NCI-H748 treated with DMSO at 0.1 percent for 48 hours (cell line): Measurements from ENCODE around the gene SLC13A2.

Experiments used
- DNase-seq: peaks from one replicate; lab custom pipeline; 2025; lab: John Stamatoyannopoulos, UW

The SLC13A2 gene

DNA sequence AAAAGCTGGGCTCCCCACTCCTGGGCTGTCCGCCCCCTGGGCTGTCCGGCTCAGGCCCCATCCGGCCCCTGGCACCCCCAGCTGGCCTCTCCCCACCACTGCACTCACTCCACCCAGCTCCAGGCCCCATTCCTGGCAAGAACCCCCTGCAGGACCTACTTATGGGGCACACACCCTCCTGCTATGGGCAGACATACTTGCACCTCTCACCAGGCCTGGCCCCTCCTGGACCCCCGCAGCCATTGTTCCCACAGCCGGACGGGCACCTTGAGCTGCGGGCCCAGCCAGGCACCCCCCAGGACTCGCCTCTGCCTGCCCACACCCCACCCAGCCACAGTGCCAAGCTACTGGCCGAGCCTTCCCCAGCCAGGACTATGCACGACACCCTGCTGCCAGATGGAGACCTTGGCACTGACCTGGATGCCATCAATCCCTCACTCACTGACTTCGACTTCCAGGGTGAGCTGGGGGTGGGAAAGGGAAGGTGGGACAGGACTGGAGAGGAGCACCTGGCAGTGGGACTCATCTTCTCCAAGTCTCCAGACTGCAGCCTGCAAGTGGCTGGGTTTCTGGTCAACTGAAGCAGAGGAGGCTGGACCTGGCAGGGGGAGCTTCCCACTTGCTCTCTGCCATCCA is 61.4 kb downstream of the SLC13A2 start:
- DNase-seq: no peak

- no peak for DNase-seq
Measured at GRCh38 chr17:28536532-28537218, 63.2 kb downstream of the SLC13A2 start.

GRCh38 chr17:28537219-28537610 is 63.8 kb downstream of the SLC13A2 start:
- no peak for DNase-seq

DNA sequence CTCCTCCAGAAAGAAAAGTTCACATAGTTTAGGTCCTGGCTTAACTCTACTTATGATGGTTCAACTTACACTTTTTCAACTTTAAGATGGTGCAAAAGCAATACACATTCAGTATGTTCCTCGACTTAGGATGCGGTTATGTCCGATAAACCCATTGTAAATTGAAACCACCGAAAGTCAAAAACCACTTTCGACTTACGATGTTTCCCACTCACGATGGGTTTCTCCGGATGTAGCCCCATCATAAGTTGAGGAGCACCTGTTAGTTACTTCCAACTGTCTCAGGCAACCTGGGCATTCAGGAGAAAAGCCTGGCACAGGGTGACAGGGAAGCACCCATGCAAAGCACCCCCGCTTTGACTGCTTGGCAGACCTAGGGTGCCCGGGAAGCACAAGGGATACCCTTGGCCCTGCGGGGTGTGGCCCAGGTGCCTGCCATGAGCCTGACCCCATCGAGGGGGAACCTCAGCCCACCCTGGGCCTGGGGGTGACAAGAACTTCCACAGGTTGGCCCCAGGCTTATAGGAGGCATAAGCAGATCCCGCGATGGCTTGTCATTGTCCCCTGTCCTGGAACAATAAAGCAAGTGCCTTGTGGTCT is 65.0 kb downstream of the SLC13A2 start:
- DNase-seq: no peak

- no peak for DNase-seq
Measured at GRCh38 chr17:28540231-28540630, 66.8 kb downstream of the SLC13A2 start.

DNA sequence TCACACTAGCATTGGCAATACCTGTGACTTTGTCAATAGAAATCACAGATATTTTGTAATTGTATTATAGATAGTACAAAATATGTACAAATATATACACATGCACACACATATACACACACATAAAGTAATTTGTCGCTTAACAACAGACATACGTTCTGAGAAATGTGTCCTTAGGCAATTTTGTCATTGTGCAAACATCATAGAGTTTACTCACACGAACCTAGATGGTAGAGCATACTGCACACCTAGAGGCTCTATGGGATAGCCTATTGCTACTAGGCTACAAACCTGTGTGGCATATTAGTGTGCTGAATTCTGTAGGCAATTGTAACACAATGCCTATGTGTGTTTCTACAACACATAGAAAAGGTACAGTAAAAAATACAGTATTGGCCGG is 68.0 kb downstream of the SLC13A2 start:
- DNase-seq: no peak

- DNase-seq: no peak
Measured at GRCh38 chr17:28544402-28545140, 71.1 kb downstream of the SLC13A2 start.

DNA sequence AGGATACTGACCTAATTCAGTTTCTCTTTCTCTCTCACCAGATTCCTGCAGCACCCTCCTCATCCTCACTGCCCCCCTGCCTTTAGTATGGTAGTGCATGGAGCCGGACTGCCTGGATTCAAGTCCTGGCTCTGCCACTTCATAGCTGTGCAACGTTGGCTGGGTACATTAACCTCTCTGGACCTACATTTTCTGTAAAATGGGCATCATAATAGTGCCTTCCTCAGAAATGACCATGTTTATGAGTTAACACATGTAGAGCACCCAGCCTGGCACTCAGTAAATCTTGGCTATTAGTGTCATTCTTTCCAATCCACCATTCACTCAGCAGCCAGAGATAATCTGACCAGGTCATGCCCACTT is 71.7 kb downstream of the SLC13A2 start:
- DNase-seq: no peak

DNA sequence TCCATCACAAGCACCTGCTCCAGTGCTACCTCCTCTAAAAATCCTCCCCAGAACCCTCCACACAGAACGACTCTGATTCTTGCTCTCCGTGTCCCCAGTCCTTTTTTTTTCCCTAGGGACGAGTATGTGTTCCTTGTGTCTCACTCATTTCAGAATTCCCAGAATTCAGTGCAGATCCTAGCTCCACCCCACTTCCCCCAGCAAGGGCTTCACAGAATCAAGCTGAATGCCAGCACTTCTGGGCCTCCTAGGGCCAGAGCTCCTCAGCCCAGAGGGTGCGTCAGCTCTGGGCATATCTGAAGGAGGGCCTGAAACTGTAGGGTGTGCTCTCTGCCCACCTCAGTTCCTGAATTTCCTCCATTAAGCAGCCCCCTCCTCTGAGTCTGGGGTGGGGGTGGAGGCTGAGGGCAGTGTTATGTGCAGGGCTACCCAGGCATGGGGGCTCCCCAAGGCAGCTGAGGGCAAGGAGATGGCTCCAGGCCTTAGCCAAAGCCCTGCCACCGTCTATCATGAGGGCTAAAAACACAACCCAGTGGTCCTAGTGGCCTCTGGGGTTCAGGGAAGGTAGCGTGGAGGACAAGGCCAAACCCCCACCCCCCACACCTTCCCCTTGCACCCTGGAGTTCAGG is 72.5 kb downstream of the SLC13A2 start:
- DNase-seq: no peak

DNA sequence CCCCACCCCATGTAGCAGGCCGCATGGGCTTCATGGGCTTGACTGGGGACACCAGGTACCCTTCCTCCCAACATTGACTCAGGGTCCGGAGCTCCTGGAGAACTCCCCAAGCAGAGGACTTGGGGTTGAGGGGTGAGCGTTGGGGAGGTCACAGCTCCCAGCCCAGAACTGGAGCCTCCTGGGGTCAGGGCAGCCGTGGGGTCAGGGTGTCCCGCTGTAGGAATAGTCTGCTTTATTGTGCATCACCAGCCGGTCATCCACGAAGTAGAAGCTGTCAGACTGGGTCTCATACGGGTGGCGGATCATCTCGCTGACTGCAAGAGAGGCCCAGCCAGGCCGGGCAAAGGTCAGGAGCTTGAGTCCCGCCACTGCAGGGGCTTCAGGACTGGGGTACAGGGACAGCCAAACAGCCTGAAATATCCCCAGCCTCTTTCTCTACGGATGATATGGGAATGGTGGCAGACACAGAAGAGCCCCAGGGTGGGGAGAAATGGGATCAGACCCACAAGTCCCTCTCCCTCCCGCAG is 73.7 kb downstream of the SLC13A2 start:
- no peak for DNase-seq
